GM12878 (cell line): ENCODE data around the gene CD55. TPM values are rescaled to one million over a fixed set of nuclear protein-coding genes. Genes with fewer than 3 reads are reported as not detected.

ENCODE experiments used
- ATAC-seq: fragments of 200-7000 bp; cut with Tn5 transposase; 3 replicates; pipeline ENCODE4 v1.9.1; 2020; ENCODE audit warnings: mild to moderate bottlenecking, moderate library complexity
- BruUV-seq: library from RNA; stranded (reverse); fragments of 400-500 nt; replicated peaks from 2 replicates; lab custom pipeline; 2021; lab: Mats Ljungman, UMichigan
- CTCF ChIA-PET: fragments of 300-600 bp; sonication (Branson Sonifier 250); formaldehyde crosslinking; extraction: SDS; loops from one replicate; lab custom pipeline; 2021; ENCODE audit warnings: inconsistent platforms; lab: Yijun Ruan, JAX
- POLR2A ChIA-PET: fragments of 350-600 bp; formaldehyde crosslinking; extraction: SDS; loops from one replicate; lab custom pipeline; 2021; ENCODE audit warnings: inconsistent platforms; lab: Charles Lee
- RAD21 ChIA-PET: fragments of 300-600 bp; sonication (Branson Sonifier 250); formaldehyde crosslinking; loops from one replicate; lab custom pipeline; 2023; ENCODE audit warnings: antibody characterized with exemption; ENCODE audit not compliant: unreplicated experiment; lab: Charles Lee
- SMC1A ChIA-PET: fragments of 300-600 bp; sonication (Branson Sonifier 250); formaldehyde crosslinking; loops from one replicate; lab custom pipeline; 2023; ENCODE audit not compliant: unreplicated experiment, uncharacterized antibody; lab: Charles Lee
- DNase-seq: peaks from one replicate; pipeline ENCODE4 v3.0.0-alpha.2; 2011; ENCODE audit warnings: low read depth, low spot score
- FAIRE-seq: peaks from 3 replicates; lab custom pipeline; 2011; peaks lifted over from hg19 to GRCh38; lab: Jason Lieb, UNC
- H2AFZ ChIP-seq: 2 replicates; pipeline ENCODE4 v1.6.0; 2011; ENCODE audit warnings: low read depth, low read length, control low read depth; ENCODE audit not compliant: control insufficient read depth
- H3K27ac ChIP-seq: 2 replicates; pipeline ENCODE4 v1.5.1; 2011; ENCODE audit warnings: control low read depth; ENCODE audit not compliant: control insufficient read depth, insufficient read depth
- H3K27me3 ChIP-seq, 2 experiments: replicated peaks in 1 of 2; 2 replicates each; pipeline versions ENCODE4 v1.6.0 to v1.6.1; 2011; ENCODE audit warnings: low read length in 1 of 2; ENCODE audit not compliant: control insufficient read depth in 2 of 2, insufficient read depth in 2 of 2
- H3K36me3 ChIP-seq, 2 experiments: 2 replicates each; pipeline ENCODE4 v1.5.1; 2011; ENCODE audit warnings: low read length in 1 of 2; ENCODE audit not compliant: control insufficient read depth in 2 of 2, insufficient read depth in 2 of 2
- H3K4me1 ChIP-seq: 2 replicates; pipeline ENCODE4 v1.6.1; 2011; ENCODE audit warnings: mild to moderate bottlenecking, low read length, moderate library complexity, mixed read lengths; ENCODE audit not compliant: control insufficient read depth, insufficient read depth
- H3K4me2 ChIP-seq: 2 replicates; pipeline ENCODE4 v1.6.0; 2011; ENCODE audit warnings: control low read depth; ENCODE audit not compliant: control insufficient read depth, insufficient read depth
- H3K4me3 ChIP-seq: fragments of 200-600 bp; sonication (generic); 2 replicates; pipeline ENCODE4 v1.5.1; 2016
- H3K79me2 ChIP-seq: 2 replicates; pipeline ENCODE4 v1.6.0; 2011; ENCODE audit warnings: low read length; ENCODE audit not compliant: control insufficient read depth, insufficient read depth
- H3K9ac ChIP-seq: 2 replicates; pipeline ENCODE4 v1.8.0; 2011; ENCODE audit warnings: low read length, control low read depth, mixed read lengths; ENCODE audit not compliant: control insufficient read depth, insufficient read depth
- H3K9me3 ChIP-seq: replicated peaks from 3 replicates; pipeline ENCODE4 v1.5.1; 2011; ENCODE audit warnings: mild to moderate bottlenecking, low read length; ENCODE audit not compliant: control insufficient read depth, insufficient read depth
- H4K20me1 ChIP-seq: 2 replicates; pipeline ENCODE4 v1.6.0; 2011; ENCODE audit not compliant: control insufficient read depth, insufficient read depth
- BRCA1 ChIP-seq: IDR thresholded peaks from 2 replicates; pipeline ENCODE4 v1.6.1; 2011; ENCODE audit warnings: low read depth, low read length, improper control_type of control experiment
- PAX5 ChIP-seq: IDR thresholded peaks from 2 replicates; pipeline ENCODE4 v1.6.1; 2011; ENCODE audit warnings: low read depth, low read length, borderline replicate concordance
- TAF1 ChIP-seq: IDR thresholded peaks from 2 replicates; pipeline ENCODE4 v1.6.1; 2011; ENCODE audit warnings: mild to moderate bottlenecking, low read depth, low read length, borderline replicate concordance
- WGBS: methylation state at CpG from one replicate; pipeline ENCODE4 v1.1.6; 2016; ENCODE audit warnings: low lambda C conversion rate; ENCODE audit not compliant: insufficient replicate concordance, insufficient coverage; ENCODE audit errors: missing lambda C conversion rate; 5-methylcytosine and 5-hydroxymethylcytosine counted together
- in situ Hi-C: fragments of 300-500 bp; cut with MboI; formaldehyde crosslinking; loops from 9 replicates; pipeline ENCODE4 v1.14.3; 2018; ENCODE audit warnings: mixed read lengths
- intact Hi-C: fragments of 100-400 bp; cut with micrococcal nuclease; formaldehyde crosslinking; loops from one replicate; pipeline ENCODE4 v1.14.2; 2022; ENCODE audit not compliant: unreplicated experiment
- polyA plus RNA-seq, 11 experiments: library from polyadenylated mRNA; depleted of rRNA in 4 of 11; unstranded in 6 of 11; stranded (reverse) in 5 of 11; fragments of >200 nt; fragmentation: Nextera tagmentation in 4 of 11; fragmentation: Illumina TruSeq in 1 of 11; extraction: Ambion mirVana in 4 of 11; extraction: Trizol in 1 of 11; gene quantifications; 1 replicate in 1 of 11; 2 replicates in 10 of 11; pipeline versions ENCODE4 v1.2.1 to v1.2.3, GENCODE V29; 2011 to 2016; ENCODE audit warnings: inconsistent platforms in 2 of 11, missing spikeins in 2 of 11, low read depth in 1 of 11
- total RNA-seq, 4 experiments: library from RNA; depleted of rRNA in 3 of 4; stranded (reverse); fragments of >200 nt in 3 of 4; fragmentation: Illumina TruSeq in 1 of 4; extraction: Trizol in 1 of 4; gene quantifications; 2 replicates each; pipeline versions ENCODE4 v1.2.1 to v1.2.3, GENCODE V29; 2013 to 2021
- TF ChIP-seq, protein P1 (sequence below): fragments of 450-650 bp; conservative IDR thresholded peaks from 2 replicates; pipeline ENCODE4 v1.6.1; 2017; ENCODE audit warnings: mild to moderate bottlenecking, moderate library complexity
- TF ChIP-seq, protein P2 (sequence below): fragments of 450-650 bp; IDR thresholded peaks from 2 replicates; pipeline ENCODE4 v1.6.1; 2018; ENCODE audit warnings: borderline replicate concordance, mild to moderate bottlenecking; ENCODE audit not compliant: partially characterized antibody

Gene CD55
- total and polyA plus RNA-seq, 10 of the 15 experiments (the other 5 are each of a cell fraction or from before 2014, with no cell fraction given) = 5.2 to 46.5 (median 15.1) TPM

DNA sequence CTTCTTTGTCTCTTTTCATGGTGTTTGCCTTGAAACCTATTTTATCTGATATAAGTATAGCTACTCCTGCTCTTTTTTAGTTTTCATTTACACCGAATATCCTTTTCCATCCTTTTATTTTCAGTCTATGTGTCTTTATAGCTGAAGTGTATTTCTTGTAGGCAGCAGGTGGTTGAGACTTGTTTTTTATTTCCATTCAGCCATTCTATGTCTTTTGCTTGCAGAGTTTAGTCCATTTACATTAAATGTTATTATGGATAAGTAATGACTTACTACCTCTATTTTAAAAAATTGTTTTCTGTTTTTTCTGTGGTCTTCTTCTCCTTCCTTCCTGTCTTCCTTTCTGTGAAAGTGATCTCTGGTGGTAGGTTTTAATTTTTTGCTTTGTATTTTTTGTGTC is 45.0 kb upstream of the CD55 start (continued):
- TF ChIP-seq, protein P1, sequence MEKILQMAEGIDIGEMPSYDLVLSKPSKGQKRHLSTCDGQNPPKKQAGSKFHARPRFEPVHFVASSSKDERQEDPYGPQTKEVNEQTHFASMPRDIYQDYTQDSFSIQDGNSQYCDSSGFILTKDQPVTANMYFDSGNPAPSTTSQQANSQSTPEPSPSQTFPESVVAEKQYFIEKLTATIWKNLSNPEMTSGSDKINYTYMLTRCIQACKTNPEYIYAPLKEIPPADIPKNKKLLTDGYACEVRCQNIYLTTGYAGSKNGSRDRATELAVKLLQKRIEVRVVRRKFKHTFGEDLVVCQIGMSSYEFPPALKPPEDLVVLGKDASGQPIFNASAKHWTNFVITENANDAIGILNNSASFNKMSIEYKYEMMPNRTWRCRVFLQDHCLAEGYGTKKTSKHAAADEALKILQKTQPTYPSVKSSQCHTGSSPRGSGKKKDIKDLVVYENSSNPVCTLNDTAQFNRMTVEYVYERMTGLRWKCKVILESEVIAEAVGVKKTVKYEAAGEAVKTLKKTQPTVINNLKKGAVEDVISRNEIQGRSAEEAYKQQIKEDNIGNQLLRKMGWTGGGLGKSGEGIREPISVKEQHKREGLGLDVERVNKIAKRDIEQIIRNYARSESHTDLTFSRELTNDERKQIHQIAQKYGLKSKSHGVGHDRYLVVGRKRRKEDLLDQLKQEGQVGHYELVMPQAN = no peak
- TF ChIP-seq PAX5 = no peak

DNA sequence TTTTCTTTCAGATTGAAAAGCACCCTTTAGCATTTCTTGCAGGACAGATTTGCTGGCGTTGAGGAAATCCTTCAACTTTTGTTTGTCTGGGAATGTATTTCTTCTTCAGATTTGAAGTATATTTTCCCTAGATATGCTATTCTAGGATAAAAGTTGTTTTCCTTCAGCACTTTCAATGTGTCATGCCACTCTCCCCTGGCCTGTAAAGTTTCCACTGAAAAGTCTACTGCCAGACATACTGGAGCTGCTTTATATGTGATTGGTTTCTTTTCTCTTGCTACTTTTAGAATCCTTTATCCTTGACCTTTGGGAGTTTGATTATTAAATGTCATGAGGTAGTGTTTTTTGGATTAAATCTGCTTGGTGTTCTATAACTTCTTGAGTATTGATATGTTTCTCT is 44.2 kb upstream of the CD55 start:
- CTCF ChIA-PET = no interaction called here
- BruUV-seq = no TSS peak
- POLR2A ChIA-PET = no interaction called here
- H4K20me1 ChIP-seq = no peaks in the 10 kb centered on the region
- H3K9me3 ChIP-seq = no peaks in the 10 kb centered on the region
- intact Hi-C loops = no loop called here
- WGBS = 85% methylated on average over 1 of the region's 1 CpG
- H3K9ac ChIP-seq = no peak overlapping the region
- SMC1A ChIA-PET = interaction anchor here (0.9 to 1.4 kb wide), 2 partner anchors 13 to 36 kb away, joined by 3 read pairs; no protein-coding TSS in a partner anchor
- no peak overlapping the region for H3K27ac ChIP-seq
- in situ Hi-C loops = no loop called here
- H3K79me2 ChIP-seq = no peaks in the 10 kb centered on the region
- H3K27me3 ChIP-seq = no peaks in the 10 kb centered on the region
- RAD21 ChIA-PET = interaction anchor here (1.0 kb wide), 1 partner anchor 129 kb away, joined by 3 read pairs; no protein-coding TSS in a partner anchor
- TF ChIP-seq, protein P2, sequence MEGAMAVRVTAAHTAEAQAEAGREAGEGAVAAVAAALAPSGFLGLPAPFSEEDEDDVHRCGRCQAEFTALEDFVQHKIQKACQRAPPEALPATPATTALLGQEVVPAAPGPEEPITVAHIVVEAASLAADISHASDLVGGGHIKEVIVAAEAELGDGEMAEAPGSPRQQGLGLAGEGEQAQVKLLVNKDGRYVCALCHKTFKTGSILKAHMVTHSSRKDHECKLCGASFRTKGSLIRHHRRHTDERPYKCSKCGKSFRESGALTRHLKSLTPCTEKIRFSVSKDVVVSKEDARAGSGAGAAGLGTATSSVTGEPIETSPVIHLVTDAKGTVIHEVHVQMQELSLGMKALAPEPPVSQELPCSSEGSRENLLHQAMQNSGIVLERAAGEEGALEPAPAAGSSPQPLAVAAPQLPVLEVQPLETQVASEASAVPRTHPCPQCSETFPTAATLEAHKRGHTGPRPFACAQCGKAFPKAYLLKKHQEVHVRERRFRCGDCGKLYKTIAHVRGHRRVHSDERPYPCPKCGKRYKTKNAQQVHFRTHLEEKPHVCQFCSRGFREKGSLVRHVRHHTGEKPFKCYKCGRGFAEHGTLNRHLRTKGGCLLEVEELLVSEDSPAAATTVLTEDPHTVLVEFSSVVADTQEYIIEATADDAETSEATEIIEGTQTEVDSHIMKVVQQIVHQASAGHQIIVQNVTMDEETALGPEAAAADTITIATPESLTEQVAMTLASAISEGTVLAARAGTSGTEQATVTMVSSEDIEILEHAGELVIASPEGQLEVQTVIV = no peak
- TF ChIP-seq BRCA1 = no peak
- TF ChIP-seq TAF1 = no peak
- no peak for FAIRE-seq
- ATAC-seq = no peak
- DNase-seq = no peak
- no peaks in the 10 kb centered on the region for H3K4me1 ChIP-seq
- H3K4me3 ChIP-seq = no peak overlapping the region
- no peak overlapping the region for H3K4me2 ChIP-seq
- no peaks in the 10 kb centered on the region for H3K36me3 ChIP-seq
- no peak overlapping the region for H2AFZ ChIP-seq
